GM18873 (cell line): ENCODE data around the gene KRTAP12-1.
"Not testable (repeated sequence)": the region's sequence is repeated elsewhere in the genome, so short reads cannot be mapped to it uniquely, and the experiment has no call there.

Experiments
- ATAC-seq: cut with Tn5 transposase; IDR thresholded peaks from one replicate; pipeline ENCODE4 v1.9.1; 2021; ENCODE audit warnings: mild to moderate bottlenecking, moderate library complexity, moderate number of reproducible peaks; ENCODE audit not compliant: unreplicated experiment, low FRiP score

The KRTAP12-1 gene

DNA sequence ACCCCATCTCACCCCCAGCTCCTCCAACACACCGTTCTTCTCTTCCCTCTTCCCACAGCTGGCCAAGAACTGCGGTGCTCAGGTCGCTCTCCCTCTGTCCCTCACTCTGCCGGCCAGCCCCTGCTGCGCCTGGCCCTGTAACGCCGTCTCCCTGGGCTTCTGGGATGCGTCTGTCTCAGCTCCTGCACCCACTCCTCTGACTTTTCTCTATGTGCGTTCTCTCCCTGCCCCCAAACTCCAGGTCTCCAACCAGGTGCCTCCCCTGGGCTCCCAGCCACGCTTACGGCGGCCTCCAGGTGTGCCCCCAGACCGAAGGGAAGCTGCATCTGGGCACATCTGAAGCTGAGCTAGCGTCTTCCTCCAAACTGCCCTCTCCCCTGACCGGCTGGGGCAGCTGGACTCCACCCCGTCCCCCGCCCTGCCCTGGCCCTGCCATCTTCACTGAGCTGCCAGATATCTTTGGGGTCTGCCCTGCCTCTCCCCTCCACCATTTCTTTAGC, 17.6 kb upstream of the KRTAP12-1 start:
- ATAC-seq, result no peak

DNA sequence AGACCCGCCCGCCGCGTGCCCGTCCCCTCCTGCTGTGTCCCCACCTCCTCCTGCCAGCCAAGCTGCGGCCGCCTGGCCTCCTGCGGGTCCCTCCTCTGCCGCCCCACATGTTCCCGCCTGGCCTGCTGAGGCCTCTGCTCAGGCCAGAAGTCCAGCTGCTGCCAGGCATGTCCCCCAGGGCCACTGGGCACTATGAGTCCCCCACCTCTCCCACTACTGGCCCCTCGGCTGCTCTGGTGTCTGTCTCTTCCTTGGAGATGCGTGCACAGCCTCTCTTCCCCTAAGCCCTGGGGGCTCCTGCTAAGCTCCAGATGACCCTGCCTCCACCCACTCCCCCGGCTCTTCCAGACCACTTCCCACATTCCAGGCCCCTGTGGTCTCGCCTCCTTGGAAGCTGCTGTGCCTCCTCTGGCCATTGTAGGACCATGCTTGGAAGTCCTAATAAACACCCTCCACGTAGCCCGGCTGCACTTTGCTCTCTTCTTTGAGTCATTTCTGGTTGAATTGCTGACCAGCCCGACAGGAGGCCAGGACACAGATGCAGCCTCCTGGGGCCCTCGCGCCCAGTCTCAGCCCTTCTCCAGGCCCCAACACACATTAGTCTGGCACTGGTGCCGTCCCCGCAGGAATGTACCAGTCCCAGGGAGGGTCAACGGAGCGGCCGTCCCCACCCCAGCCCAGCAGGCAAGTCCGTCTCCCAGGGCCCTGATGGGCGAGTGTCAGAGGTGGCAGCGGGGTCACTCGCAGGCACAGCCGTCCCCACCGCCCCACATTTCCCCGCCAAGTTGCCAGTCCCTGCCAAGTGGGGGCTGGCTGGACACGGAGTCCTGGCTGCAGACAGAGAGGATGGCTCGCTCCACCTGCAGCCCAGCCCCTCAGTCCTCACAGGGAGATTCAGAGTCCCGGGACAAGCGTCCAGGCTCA, 16.1 kb upstream of the KRTAP12-1 start:
- no peak for ATAC-seq

DNA sequence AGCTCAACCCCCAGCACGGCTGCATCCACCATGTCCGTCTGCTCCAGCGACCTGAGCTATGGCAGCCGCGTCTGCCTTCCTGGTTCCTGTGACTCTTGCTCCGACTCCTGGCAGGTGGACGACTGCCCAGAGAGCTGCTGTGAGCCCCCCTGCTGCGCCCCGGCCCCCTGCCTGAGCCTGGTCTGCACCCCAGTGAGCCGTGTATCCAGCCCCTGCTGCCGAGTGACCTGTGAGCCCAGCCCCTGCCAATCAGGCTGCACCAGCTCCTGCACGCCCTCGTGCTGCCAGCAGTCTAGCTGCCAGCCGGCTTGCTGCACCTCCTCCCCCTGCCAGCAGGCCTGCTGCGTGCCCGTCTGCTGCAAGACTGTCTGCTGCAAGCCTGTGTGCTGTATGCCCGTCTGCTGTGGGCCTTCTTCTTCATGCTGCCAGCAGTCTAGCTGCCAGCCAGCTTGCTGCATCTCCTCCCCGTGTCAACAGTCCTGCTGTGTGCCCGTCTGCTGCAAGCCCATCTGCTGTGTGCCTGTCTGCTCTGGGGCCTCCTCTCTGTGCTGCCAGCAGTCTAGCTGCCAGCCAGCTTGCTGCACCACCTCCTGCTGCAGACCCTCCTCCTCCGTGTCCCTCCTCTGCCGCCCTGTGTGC, 15.3 kb upstream of the KRTAP12-1 start, which contains the start of gene KRTAP10-12:
TSS of gene KRTAP10-12 (plus strand) at position 1 of the 639 bp plus-strand sequence. CDS start at position 31, 30 bp downstream.
- ATAC-seq, result not testable (repeated sequence)

DNA sequence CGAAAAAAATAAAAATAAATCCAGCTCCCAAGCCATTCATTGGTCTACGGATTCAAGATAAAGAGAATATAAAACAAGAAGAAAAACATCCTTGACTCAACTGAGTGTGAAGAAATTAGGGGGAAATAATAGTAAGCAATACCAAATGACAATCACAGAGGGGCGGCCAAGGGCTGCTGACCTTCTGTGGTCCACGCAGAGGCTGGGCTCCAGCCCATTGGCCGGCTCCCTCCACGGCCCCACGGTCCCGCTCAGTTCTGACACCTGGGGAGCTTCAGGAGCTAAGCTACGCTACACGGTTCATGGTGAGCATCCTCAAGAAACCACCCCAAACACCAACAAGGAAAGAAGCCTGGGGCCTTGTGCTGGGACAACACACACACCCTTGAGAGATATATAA, 14.6 kb upstream of the KRTAP12-1 start:
- no peak for ATAC-seq

DNA sequence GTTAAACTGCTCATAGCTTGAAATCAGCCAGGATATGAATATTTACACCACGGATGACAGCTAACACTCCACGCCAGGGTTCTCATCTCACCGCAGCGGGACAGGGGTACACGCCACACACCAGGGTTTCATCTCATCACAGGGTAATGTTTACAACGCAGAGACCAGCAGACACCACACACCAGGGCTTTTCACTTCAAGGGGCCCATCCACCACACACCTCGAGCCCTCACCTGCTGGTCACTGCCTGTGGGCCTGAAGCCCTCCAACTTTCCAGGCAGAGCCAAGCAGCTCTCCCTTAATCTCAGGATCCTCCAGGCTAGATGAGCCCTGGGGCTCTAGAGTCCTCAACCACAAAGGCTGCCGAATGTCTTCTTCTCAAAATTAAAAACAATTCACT, 13.7 kb upstream of the KRTAP12-1 start:
- ATAC-seq, result no peak

DNA sequence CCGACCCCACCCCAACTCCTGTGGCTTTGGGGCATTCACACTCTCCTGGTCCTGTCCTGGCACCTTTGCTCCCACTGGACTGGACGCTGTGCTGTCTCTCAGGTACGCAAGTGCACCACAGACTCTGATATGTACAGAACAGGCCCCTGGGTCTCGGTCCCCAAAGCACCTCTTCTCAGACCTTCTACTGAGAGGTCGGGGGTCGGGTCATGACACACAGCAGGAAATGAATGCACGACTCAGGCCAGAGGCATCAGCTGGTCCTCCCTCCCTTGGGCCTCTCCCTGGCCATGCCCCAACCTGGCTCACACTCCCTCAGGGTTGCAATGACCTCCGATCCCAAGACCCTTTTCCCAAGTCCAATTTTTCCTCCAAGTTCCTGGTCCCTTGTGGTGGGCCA, 13.2 kb upstream of the KRTAP12-1 start:
- no peak for ATAC-seq

DNA sequence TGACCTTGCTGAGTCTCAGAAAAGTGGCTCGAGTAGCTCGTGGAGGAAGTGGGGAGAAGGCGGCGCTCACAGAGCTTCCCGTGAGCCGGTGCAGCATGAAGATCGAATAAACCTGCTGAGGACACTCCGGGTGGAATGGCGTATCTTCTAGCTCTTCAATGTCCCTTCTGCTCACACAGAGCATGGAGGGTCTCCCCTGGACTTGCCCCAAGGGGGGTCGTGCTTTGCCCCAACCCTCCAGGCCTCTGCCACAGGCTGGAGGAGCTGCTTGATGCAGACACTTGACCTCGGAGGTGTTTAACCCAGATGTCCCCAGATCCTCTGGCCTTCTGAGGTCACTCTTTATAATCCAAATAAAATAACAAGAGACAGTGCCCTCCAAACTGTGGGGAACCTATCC, 12.8 kb upstream of the KRTAP12-1 start:
- ATAC-seq, result no peak

DNA sequence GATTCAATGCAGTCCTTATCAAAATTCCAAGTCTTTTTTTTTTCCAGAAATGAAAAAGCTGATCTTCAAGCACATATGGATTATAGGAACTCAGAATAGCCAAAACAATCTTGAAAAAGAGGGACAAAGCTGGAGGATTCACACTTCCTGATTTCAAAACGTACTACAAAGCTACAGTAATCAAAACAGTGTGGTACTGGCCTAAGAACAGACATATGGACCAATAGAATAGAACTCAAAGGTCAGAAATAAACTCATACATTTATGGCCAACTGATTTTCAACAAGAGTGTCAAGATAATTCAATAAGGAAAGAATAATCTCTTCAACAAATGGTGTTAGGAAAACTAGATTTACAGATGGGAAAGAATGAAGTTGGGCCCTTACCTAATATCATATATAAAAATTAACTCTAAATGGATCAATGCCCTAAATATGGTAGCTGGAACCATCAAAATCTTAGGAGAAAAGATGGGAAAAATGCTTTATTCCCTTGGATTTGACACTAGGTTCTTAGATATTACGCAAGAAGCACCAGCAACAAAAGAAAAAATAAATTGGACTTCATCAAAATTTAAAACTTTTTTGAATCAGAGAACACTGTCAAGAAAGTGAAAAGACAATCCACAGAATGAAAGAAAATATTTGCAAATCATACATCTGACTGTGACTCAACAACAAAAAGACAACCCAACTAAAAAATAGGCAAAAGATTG, 11.0 kb upstream of the KRTAP12-1 start:
- ATAC-seq, result no peak

DNA sequence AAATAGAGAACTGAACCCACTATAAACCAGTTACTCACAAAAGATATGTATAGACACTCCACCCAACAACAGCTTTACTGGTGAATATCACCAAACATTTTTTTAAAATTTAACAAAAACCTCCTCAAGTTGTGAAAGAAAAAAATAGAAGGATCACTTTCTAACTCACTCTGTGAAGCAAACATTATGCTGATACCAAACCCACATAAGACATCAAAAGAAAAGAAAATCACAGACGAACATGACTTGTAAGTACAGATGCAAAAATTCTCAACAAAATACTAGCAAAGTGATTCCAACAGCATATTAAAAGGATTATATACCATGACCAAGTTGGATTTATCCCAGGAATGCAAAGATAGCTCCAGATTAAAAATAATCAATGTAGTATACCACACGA, 9.7 kb upstream of the KRTAP12-1 start:
- no peak for ATAC-seq

DNA sequence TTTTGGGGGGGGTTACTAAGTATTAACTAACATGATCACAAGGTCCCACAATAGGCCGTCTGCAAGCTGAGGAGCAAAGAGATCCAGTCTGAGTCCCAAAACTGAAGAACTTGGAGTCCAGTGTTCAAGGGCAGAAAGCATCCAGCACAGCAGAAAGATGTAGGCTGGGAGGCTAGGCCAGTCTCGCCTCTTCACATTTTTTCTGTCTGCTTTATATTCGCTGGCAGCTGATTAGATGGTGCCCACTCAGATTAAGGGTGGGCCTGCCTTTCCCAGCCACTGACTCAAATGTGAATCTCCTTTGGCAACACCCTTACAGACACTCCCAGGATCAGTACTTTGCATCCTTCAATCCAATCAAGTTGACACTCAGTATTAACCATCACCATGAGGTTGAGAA, 7.8 kb upstream of the KRTAP12-1 start:
- ATAC-seq, result not testable (repeated sequence)

DNA sequence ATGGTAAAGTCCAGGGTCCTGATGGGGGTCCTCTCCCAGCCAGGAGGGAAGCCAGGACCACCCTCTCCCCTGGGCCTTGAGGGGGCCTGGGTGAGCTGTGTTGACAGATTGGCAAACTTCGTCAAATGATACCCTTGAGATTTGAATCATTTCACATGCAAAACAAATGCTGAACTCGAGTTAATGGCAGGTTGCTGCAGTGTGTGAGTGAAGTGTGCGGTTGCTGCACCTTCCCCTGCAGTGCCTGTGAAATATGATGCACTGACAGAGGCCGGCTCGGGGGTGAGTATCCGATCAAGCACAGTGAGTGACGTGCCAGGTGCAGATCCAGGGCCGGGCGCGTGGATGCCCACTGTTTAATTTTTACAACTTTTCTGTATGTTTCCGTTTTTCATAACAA, 5.7 kb upstream of the KRTAP12-1 start:
- ATAC-seq, result no peak

DNA sequence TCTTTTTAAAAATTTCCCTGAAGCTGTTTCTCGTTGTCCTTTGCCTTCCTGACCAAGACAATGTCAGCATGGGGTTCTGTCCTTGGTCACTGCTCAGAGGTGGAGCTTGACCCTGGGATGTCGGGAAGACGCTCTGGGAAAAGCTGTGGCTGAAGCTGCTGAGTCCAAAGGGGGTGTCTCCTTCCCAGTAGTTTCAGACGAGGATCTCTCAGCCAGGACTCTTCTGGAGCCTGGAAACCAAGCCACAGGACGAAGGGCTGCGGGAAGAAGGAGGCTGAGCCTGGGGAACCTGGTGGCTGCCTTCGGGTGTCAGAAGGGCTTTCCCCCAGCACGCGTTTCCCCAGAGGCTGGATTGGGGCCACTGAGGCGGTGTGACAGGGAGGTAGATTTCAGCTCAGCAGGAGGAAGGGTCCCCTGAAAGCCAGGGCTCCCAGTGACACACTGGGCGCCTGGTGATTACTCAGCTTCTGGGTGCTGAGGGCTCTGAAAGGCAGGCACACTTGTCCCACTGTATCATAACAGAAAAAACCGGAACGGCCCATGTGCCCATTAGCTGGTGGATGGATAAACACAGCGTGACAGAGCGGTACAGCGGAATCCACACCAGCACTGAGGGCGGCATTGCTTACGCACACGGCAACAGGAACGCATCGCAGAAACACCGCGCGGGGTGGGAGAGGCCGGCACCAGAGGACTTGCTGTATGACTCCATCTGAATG, 5.0 kb upstream of the KRTAP12-1 start:
- ATAC-seq, result no peak

DNA sequence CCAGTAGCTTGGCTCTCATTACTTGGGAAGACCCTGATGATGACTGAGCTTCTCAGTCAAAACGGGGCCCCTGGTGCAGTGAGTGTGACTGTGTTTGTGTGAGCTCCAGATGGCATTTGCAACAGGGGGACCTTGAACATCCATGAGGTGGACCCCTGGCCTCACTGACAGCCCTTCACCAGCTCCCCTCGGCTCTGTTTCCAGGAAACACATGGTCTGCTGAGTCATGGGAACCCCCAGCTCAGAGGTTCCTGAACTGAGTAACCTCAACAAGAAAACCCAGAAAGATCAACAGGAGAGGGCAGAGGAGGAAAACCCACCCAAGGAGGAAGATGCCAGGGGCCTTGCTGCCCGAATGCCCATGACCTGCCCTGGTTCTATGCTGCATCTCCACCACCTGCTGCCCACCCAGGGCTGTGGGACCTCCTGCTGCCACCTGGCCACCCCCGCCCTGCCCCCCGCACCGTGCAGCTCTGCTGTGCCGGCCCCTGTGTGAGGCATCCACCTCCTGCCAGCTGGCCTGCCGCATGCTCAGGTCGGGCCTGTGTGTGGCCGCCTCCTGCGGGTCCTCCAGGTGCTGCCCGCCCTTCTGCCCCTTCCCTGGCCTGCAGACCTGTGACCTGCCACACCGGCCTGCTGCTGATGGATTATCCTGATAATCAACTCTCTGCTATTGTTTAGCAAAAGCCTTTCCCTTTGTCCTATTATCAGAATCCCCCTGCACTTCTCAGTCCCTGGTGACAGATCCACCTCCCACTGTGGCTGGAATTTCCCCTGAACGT, 4.2 kb upstream of the KRTAP12-1 start:
- no peak for ATAC-seq

DNA sequence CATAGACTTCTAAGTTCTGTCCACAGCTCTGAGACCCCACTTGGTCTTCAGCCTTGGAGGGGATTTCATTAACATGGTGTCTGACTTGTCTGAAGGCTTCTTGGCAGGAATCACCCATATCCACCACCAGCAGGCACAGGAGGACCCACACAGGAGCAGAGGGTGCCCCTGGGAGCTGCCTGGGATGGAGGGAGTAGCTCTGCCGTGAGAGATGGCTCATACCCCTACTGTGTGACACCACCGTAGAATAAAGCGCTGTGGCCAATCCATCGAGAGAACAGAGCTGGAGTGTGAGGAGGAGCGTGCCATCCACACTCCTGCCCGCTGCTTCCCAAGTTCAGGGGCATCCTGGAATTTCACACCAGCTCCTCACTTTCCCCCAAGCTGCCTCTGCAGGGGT, 3.1 kb upstream of the KRTAP12-1 start:
- not testable (repeated sequence) for ATAC-seq

DNA sequence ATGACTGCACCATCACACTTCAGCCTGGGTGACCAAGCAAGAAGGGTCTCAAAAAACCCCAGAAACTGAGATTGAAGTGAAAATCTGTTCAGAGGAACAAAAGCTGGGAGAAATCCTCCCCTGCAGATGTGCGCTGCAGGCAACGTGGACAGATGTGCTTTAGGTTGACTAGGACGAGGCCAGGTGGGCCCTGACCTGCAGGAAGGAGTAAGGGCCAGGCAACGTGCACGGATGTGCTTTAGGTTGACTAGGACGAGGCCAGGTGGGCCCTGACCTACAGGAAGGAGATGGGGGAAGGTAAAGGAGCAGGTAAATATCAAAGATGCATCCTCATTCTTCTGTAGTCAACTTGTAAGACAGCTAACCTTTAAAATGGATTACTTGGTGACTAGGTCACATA, 2.5 kb upstream of the KRTAP12-1 start:
- no peak for ATAC-seq

DNA sequence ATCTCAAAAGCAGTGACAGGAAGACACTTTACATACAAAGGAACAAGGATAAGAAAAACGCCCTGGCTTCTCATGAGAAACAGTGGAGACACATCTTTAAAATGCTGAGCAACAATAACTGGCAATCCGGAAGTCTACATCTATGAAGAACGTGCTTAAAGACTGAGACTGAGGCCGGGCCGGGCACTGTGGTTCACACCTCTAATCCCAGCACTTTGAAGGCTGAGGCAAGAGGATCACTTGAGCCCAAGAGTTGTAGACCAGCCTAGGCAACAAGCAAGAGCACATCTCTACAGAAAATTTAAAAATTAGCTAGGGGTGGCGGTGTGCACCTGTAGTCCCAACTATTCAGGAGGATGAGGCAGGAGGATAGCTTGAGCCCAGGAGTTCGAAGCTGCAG, 2.1 kb upstream of the KRTAP12-1 start:
- no peak for ATAC-seq

DNA sequence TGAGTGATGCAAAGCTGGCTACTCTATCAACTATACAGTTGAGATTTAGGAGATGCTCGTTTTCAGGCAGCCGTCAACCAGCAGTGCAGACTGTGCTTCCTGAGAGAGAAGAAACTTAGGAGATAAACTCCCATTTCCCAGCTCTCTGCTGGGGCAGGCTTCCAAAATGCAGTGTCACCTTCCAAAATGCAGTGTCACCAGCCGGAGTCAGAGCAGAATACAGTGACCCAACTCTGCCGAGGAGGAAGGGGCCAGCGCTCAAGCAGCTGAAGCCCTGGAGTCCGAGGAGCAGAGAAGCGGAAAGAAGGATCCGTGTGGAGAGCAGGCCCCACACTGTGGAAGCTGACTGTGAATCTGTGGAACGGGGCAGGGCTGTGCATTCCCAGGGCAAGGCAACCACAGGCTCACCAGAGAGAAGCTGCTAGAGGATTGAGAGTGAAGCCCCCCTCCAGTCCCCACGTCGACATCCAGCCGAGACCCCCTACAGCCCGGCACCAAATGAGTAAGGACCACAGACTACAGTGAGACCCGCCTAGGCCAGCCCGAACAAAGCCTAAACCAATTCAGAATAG, 703 bp upstream of the KRTAP12-1 start:
- no peak for ATAC-seq

DNA sequence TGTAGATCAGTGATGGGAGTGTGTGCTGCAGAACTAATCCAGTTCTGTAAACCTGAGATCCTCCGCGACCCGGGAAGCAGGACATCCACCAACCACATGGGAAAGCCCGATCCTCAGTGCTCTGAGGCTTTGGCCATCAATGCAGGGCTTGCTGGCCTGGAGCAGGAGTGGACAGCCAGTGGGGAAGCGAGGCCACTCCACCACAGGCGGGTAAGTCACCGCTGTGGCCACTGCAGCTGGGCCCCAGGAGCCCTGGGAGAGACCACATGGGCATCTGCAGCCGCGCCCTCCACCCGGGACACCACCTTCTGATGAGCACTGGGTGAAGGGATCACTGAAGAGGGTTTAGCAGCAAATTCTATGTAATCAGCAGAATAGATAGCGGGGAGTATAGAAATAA, 811 bp downstream of the KRTAP12-1 start:
- no peak for ATAC-seq

DNA sequence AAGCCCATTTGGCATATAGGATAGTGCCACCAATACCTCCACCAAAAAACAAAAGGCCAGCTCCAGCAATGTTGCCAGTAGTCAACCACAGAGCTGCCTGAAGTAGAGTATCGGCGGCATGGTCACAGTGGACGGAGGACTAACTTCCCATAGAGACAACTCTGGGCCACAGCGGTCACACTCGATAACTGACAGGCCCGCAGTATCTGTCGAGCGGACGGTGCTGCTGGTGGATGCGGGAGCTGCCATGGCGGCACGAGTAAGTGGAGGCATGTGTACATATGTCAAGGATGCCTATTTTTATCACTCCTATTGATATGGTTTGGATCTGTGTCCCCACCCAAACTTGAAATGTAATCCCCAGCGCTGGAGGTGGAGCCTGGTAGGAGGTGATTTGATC, 4.1 kb downstream of the KRTAP12-1 start:
- no peak for ATAC-seq
